GM21786 (cell line): ENCODE measurements around the gene NUDT13.

ENCODE experiments used
- ATAC-seq: cut with Tn5 transposase; IDR thresholded peaks from one replicate; pipeline ENCODE4 v1.9.1; 2021; ENCODE audit not compliant: unreplicated experiment

NUDT13 gene

DNA sequence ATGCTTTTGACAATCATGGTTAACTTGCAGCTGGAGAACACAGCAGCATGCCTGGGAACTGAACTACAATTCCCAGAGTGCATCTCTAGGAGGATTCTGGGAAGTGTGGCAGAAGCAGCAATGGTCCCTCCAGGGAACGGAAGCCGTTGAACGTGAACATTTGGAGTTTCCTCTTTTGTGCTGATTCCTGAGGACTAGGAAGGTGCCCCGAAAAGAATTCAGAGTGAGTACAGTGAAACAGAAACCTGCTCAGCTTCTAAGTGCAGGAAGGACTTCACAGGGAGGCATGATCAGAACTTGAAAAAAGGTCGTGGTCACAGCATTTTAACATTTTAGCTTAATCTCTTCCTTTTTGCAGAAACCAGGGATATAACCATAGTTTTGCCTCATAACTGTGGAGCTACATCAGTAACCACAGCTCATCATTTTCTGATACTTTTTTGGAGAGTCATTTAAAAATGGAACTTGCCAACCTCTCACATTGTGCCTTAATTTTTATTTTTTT, at the start of gene NUDT13:
TSS of gene NUDT13 (plus strand) at position 111 of the 505 bp plus-strand sequence. CDS start 3,911 bp downstream, outside the sequence.
- peak; percentile 59 for ATAC-seq

DNA sequence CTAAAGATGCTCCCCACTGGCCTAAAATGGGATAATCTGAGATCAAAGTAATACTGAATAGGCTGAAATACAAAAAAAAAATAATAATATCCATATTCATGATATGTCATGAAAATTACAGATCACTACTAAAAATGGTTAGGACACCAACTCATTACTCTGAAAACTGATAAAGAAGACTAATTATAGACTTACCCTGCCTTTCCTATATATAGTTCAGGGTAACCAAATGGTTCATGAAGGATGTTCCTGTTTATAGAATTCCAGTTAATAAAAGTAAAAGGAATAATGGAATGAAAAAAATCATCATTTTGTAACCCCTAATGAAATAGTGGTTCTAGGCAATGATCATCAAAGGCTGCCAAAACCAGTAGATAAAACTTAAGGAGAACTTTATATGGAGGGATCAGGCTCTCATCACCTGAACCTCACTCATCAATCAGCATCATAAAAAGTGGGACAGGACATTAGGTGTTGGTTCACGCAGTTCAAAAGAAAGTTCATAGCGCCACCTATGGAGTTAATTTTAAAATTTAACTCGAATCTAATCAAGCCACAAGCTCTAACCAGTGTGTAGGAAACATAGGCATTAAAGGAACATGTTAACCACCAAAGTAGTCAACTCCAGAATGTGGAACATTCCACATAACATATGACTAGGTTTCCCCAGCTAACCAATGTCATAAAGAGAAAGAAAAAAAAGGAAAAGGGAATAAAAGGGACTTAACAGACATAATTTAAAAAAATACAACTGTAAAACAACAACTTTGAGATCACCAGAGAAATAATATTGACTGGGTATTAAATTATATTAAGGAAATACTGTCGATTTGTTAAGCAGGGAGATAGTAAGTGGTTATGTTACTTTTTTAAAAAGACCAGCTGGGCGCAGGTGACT, 49.3 kb upstream of the NUDT13 start:
- no peak for ATAC-seq

DNA sequence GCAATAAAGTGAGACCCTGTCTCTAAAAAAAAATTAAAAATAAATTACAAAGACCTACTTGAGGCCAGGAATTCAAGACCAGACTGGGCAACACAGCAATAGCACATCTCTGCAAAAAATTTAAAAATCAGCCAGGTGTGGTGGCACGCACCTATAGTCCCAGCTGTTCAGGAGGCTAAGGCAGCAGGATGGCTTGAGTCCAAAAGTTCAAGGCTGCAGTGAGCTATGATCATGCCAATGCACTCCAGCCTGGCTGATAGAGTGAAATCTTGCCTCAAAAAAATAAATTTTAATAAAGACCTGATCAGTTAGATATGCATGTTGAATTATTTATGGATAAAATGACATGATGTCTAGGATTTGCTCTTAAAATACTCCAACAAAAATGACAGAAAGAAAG, 48.5 kb upstream of the NUDT13 start:
- ATAC-seq, result no peak

DNA sequence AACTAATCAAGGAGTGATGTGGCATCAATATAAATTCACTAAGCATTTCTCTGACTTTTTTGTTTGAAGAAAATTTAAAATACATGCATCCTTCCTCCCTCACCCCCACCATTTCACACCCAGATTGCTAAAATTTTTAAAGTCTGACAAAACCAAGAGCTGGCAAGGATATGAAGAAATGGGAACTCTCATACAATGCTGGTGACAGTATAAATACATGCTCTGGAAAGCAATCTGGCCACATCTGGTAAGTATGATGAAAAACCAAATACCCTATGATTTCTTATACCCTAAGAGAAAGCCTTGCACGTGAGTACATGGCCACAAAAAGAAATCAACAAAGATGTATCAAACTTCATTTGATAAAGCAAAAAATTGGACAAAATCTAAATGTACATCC, 44.8 kb upstream of the NUDT13 start:
- no peak for ATAC-seq

DNA sequence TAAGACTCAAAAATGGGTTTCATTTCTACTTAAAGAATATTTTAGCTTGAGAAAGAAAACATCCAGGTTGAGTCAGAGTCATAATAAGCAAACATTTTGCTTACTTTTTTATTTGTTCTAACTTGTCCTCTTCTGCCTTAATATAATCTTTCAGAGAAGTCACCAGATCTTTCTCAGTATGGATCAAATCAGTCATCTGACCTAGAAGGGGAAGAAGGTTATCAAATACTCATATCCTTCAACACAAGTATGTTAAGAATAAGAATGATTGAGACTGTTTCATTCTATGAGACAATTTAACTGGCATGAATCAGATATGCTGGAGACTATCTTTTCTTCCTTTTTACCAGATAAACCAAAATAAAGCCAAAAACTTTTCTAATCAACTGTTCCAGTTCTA, 36.6 kb upstream of the NUDT13 start:
- no peak for ATAC-seq

DNA sequence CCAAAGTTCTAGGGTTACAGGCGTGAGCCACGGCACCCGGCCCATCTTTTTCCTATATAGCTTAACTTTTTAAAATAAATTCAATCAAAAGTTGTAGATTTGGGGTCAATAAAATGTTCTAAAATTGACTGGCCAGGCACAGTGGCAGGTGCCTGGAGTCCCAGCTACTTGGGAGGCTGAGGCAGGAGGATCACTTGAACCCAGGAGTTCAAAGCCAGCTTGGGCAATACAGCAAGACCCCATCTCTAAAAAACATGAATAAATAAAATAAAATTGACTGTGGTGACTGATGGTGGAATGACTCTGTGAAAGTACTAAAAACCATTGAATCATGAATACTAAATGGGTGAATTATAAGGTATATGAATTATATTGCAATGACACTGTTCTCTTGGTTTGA, 34.4 kb upstream of the NUDT13 start:
- no peak for ATAC-seq

DNA sequence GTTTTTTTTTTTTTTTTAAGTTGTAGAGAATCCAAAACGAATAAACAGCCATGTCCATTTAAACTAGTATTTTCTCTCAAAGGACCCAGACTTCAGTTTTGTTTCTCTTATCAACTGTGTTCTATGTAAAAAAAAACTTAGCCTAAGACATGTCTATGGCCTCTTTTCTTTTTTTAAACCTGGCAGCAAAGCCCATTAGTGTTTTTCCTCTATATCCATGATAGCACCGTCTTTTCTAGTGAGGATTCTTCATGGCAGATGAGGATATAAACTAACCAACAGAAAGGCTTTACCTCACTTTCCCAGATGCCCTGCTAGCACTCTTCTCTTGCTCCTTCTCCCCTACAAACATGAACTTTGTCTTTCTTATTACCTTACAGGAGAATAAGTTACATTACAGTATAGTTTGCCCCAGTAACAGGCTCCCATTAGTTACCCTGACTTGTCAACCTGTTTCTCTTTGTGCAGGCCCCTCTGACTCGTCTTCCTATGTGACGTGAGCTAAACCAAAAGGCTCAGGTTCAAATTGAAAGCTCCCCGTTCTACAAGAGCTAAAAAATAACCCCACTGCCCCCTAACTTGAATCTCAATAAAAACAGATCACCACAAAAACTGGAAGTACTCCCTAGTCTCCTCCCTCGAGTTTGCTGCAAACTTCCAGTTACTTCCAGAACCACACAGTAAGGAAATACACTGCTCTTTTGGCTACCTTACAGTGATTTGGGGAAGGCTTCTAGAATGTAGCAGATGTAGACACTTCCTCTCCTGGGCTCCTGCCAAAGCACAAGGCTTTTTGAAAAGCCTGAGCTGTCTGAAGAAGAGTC, 33.7 kb upstream of the NUDT13 start:
- ATAC-seq, result no peak

DNA sequence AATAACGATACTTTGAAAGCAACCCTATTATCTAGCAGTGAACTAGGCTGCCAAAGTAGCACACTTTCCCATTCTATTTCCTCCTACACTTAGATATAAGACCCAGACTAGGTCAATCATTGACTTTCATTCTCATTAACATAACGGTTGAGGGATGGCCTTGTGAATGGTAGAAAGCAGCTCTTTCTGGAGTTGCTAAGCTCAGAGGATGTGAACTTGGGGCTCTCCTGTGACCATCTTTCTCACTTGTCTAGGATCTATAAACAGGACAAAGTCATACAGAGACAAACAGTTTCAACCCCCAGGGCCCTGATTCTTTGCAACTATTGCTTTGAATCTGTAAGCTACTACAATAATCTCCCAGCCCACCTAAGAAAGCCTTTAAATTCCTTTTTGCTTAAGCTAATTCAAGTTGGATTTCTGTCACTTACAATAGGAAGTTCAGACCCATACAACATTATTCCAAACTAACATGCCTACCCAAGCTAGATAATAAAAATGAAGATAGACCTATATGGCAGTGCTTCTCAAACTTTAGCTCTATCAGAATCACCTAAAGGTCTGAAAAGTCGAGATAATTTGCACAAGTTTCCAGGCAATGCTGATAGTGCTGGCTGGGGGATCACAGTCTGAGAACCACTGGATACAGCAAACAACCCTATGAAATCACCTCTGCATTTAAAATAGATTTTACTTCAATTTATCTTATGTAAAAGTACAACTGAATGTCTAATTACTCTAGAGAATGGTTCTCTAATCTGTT, 30.3 kb upstream of the NUDT13 start:
- peak; percentile 74 for ATAC-seq

DNA sequence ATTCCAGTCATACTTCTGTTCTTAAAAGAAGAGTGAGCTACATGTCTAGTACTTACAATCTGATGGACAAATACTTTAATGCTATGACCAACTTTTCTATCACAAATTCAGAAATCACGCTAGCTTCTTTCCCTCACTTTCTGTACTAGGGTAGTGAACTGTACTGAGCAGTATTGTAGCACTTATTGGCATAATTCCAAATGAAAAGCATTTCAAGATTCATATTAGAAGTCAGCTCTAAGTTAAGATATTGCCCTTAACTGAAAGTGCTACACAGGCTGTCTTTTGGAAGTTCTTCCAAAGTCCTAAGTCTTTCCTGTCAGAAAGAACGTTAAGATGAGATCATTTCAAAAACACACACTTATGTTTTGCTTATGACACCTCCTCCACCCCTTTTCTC, 27.0 kb upstream of the NUDT13 start:
- no peak for ATAC-seq

DNA sequence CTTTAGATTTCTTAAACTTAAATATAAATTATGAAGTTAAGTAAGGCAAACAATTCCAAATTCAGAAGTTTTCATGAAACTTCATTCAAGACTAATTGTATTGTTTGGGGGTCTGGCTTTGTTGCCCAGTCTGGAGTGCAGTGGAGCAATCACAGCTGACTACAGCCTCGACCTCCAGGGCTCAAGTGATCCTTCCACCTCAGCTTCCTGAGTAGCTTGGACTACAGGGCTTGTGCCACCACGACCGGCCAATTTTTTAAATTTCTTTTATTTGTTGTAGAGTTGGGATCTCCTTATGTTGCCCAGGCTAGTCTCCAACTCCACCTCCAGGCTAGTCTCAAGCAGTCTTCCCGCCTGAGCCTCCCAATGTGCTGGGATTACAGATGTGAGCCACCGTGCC, 26.0 kb upstream of the NUDT13 start:
- no peak for ATAC-seq

DNA sequence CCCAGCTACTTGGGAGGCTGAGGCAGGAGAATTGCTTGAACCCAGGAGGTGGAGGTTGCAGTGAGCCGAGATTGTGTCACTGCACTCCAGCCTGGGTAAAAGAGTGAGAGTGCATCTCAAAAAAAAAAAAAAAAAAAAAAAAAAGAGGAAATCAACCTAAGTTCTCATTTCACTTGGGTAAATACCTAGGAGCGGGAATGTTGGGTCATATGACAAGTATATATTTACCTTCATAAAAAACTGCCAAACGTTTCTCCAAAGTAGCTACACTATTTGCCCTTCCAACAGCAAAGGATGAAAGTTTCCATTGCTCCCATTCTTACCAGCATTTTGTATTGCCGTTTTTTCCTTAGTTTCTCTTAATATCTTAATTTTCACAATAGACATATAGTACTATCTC, 23.4 kb upstream of the NUDT13 start:
- no peak for ATAC-seq

DNA sequence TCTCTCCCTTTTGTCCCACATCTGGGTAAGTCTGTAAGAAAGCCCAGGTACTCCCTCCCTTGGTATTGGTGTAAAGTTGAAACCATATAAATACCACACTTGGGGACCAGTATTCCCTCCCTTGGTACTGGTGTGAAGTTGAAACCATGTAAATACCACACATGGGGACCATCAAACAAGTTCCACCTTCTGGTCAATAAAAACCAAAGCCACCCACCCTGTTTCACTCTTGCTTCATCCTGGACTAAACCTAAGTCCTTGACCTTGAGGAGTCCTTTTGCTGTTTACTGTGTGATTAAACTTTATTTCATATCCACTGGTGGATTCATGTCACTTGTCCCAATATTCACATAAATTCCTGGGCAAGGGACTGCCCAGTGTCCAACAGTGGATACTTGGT, 22.0 kb upstream of the NUDT13 start:
- no peak for ATAC-seq

DNA sequence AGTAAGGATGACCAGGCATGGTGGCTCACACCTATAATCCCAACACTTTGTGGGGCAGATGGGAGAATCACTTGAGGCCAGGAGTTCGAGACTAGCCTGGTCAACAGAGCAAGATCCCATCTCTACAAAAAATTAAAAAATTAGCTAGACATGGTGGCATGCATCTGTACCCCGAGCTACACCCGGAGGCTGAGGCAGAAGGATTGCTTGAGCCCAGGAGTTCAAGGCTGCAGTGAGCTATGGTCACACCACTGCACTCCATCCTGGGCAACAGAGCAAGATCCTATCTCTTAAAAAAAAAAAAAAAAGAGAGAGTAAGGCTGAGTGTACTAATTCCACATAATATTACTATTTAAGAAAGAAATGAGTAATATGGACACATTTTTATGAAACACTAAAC, 17.4 kb upstream of the NUDT13 start:
- ATAC-seq, result no peak

DNA sequence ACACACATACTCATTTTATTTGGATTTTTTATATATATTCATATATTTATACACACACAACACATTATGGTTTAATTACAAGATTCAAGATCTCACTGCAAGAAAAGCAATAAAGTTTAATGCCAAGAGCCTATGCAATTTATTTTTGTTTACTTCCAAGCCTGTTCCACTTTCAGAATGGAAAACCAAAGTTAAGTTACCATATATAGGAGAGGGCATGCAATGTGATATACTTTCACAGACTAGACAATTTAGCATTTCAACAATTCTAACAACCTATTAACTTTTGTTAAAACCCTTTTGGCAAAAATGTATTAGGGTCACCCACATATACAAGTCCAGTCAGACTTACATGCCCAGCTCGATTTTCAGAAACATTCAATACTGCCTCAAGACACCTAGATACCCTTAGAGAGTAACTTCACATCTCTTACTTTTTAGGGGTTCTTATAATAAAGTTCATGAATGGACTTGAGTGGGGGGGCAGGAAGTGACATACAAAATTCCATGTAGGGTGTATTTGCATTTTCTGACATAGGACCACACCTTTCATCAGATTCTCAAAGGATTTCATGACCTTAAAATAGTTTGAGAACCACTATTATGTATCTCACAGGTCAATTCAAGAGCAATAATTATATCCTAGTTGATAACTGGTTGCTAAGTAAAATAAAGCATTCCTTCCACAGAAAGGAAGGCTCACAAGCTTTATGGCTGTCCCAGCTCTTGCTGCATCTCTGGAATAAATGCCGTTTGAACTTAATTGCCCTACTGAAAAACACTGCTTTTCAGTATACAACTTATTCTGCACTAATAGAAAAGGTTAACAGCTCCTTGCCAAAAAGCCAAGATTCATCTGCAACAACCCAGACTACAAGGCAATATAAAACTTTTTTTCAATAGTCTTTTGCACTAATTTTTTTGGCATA, 16.1 kb upstream of the NUDT13 start:
- ATAC-seq, result no peak

DNA sequence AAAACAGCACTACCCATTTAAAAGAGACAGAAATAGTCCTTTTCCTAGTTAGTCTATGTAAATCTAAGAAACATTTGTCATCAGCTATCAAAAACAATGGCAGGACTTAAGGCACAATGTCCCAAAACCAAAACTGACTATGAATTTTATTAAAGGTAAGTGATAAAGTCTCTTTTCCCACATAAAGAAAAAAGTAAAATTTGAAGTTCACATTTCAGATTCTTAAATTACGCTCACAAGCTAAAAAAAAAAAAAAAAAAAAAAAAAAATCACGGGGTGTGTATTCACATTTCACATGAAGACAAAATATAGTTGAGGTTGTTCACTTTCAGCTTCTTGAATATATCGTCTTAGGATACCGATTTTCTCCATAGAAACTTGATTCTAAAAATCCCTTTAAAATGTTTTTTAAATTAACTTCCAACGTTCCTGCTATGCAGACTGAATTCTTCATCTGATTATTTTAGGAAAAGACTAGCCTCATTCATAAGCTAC, 15.2 kb upstream of the NUDT13 start:
- no peak for ATAC-seq

DNA sequence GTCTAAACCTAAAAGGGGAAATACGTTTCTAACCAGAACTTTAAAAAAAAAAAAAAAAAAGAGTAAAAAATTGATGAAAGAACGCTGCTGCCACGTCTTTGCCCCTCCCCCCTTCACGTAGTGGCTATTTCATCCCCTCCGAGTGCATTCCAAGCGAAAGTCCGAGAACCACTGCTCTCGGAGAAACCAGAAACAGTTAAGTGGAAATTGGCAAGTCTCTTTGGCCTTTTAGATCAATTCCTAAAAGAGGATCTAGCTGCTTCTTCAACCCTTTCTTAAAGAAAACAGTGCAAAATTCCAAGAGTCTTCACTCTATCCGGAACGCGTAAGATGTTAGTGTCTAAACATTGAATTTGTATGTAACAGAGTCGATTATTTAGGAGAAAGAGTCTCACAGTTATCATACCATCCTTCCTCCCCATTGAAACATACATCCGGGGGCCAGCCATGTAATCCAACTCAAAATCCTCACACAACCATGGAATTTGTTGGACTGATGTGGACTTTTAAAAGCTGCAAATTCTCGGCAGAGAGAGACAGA, 14.7 kb upstream of the NUDT13 start:
- no peak for ATAC-seq

DNA sequence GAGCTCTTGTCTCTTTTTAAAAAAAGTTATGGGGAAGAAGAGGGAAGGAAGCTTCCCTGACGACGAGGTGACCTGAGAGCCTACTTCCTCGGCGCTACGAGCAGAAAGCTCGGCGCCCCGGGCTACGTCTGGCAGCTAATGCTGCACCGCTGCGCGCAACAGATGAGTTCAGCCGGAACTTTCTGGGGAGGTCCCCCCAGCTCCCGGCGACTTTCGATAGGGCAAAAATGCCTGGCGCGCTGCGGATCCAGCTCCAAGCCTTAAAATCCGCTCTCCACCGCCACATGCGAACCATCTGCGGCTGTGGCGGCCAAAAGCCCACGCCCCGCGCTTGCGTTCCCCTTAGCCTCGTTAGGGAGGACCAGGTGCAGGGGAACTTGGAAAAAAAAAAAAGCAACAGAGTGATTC, 14.2 kb upstream of the NUDT13 start:
- no peak for ATAC-seq

DNA sequence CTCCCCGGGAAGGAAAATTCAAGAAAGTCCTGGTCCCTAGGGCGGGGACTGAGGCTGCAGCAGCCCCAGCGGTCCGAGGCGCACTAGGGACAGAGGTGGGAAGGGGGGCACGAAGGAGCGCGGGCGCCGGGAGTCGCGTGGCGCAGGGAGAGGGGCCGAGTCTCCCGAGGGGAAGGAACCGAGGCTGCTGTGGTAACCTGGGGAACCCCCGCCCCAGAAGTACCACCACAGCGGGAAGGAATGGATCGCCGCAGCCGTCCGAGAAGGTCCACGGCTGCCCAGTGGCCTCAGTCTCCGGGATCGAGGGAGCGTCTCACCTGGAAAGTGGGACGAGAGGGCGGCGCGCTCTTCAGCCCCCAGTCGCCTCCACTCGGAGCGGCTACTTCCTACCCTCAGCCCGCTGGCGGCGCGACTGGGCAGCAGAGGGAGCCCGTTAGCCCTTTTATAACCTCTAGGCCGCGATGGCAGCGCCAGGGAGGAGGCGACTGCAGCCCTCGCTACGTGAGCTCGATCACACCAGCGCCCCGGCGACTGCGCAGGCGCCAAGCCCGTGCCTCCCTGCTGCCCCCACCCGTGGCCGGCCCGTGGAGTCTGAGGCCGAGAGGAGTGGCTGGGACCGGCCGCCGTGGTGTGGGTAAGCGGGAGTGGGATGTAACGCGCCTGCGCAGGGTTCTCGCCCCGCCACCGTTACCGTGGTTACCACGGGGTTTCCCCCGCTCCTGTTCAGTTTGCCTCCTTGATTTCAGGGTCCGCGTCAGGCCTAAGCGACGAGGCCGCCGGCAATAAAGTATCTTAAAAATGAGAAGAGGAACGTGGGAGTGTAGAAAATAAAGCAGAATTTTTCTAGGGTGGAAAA, 13.6 kb upstream of the NUDT13 start, which contains the start of gene P4HA1:
TSS of gene P4HA1 (minus strand) at position 418 of the 856 bp plus-strand sequence. CDS start 21,983 bp downstream, outside the sequence.
- peak; percentile 83 for ATAC-seq

DNA sequence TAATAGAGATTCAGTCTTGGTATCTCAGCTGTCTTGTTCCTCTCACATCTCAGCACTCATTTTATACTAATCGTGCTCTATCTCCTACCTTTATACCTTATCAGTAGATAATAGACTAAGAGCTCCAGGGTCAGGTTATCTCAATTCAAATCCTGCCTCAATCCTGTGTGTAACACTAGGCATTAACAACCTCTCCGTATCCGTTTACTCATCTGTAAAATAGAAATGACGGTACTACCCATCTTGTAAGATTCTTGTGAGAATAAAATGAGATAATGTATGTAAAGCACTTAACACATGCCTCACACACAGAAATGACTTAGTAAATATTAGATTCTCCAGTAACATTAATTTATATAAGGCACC, 13.0 kb upstream of the NUDT13 start:
- ATAC-seq, result no peak
